Measurements from ENCODE around the gene CERT1.

The CERT1 gene

GRCh38 chr5:75471193-75471592, 40.2 kb downstream of the CERT1 start:
- no peak for DNase-seq

GRCh38 chr5:75469017-75469416, 42.4 kb downstream of the CERT1 start:
- DNase-seq, result no peak

- no peak for DNase-seq
Observed at GRCh38 chr5:75468593-75468992, 42.8 kb downstream of the CERT1 start.

GRCh38 chr5:75466006-75466716, 45.3 kb downstream of the CERT1 start:
- no peak for DNase-seq

GRCh38 chr5:75465480-75465879, 45.9 kb downstream of the CERT1 start:
- DNase-seq, result no peak

GRCh38 chr5:75463726-75464125, 47.7 kb downstream of the CERT1 start:
- no peak for DNase-seq

- no peak for DNase-seq
Observed at GRCh38 chr5:75461679-75462078, 49.8 kb downstream of the CERT1 start.

- no peak for DNase-seq
Observed at GRCh38 chr5:75460942-75461610, 50.4 kb downstream of the CERT1 start.

- DNase-seq, result no peak
Observed at GRCh38 chr5:75460532-75460931, 50.9 kb downstream of the CERT1 start.

- no peak for DNase-seq
Observed at GRCh38 chr5:75457691-75458090, 53.7 kb downstream of the CERT1 start.

- no peak for DNase-seq
Observed at GRCh38 chr5:75457161-75457560, 54.3 kb downstream of the CERT1 start.

- no peak for DNase-seq
Observed at GRCh38 chr5:75450069-75450468, 61.4 kb downstream of the CERT1 start.

- no peak for DNase-seq
Observed at GRCh38 chr5:75446068-75446467, 65.4 kb downstream of the CERT1 start.

- DNase-seq, result no peak
Observed at GRCh38 chr5:75441560-75441959, 69.9 kb downstream of the CERT1 start.

- DNase-seq, result no peak
Observed at GRCh38 chr5:75439276-75439675, 72.2 kb downstream of the CERT1 start.

GRCh38 chr5:75438722-75439121, 72.7 kb downstream of the CERT1 start:
- DNase-seq, result no peak

- no peak for DNase-seq
Observed at GRCh38 chr5:75435096-75435495, 76.3 kb downstream of the CERT1 start.

GRCh38 chr5:75433814-75434506, 77.5 kb downstream of the CERT1 start:
- no peak for DNase-seq

- DNase-seq, result no peak
Observed at GRCh38 chr5:75414241-75414640, 97.2 kb downstream of the CERT1 start.

GRCh38 chr5:75412111-75412990, 99.1 kb downstream of the CERT1 start:
- DNase-seq, result no peak

GRCh38 chr5:75405296-75405695, 106.1 kb downstream of the CERT1 start:
- DNase-seq, result no peak

- no peak for DNase-seq
Observed at GRCh38 chr5:75395277-75395676, 116.2 kb downstream of the CERT1 start.

GRCh38 chr5:75389430-75389829, 122.0 kb downstream of the CERT1 start:
- DNase-seq, result no peak

Measured in NCI-H1694 treated with DMSO at 0.1 percent for 48 hours (cell line).